HepG2 (cell line): ENCODE data around the gene TPPP2. TPM values are rescaled to one million over a fixed set of nuclear protein-coding genes. Genes with fewer than 3 reads are reported as not detected.

ENCODE experiments used
- BRCA1 ChIP-seq: sonication (generic); formaldehyde crosslinking; IDR thresholded peaks from 2 replicates; pipeline ENCODE4 v1.4.0; 2020; ENCODE audit warnings: missing genetic modification reagents
- CBFB ChIP-seq: sonication (generic); formaldehyde crosslinking; IDR thresholded peaks from 2 replicates; pipeline ENCODE4 v1.4.0; 2020; ENCODE audit warnings: missing genetic modification reagents
- CEBPB ChIP-seq: IDR thresholded peaks from 2 replicates; pipeline ENCODE4 v1.6.1; 2011; ENCODE audit warnings: low read depth, low read length, improper control_type of control experiment, borderline replicate concordance
- ELK4 ChIP-seq: sonication (generic); formaldehyde crosslinking; IDR thresholded peaks from 2 replicates; pipeline ENCODE4 v1.9.0; 2021; ENCODE audit warnings: missing genetic modification reagents, borderline replicate concordance
- HNRNPL ChIP-seq: fragments of 200-400 bp; formaldehyde crosslinking; IDR thresholded peaks from 2 replicates; pipeline ENCODE4 v1.6.1; 2017; ENCODE audit warnings: mild to moderate bottlenecking, low read depth, low read length
- KLF16 ChIP-seq, 2 experiments: sonication (generic) in 1 of 2; formaldehyde crosslinking in 1 of 2; IDR thresholded peaks; 2 replicates each; pipeline versions ENCODE4 v1.6.1 to v1.8.0; 2016 to 2023; ENCODE audit warnings: missing genetic modification reagents in 2 of 2, missing compliant biosample characterization in 1 of 2
- MAX ChIP-seq: IDR thresholded peaks from 2 replicates; pipeline ENCODE4 v1.6.1; 2012; ENCODE audit warnings: inconsistent platforms
- MED13 ChIP-seq: sonication (generic); formaldehyde crosslinking; IDR thresholded peaks from 2 replicates; pipeline ENCODE4 v1.5.0; 2020; ENCODE audit warnings: missing genetic modification reagents
- MXD4 ChIP-seq: IDR thresholded peaks from 2 replicates; pipeline ENCODE4 v1.6.1; 2016; ENCODE audit warnings: mild to moderate bottlenecking, missing biosample characterization, missing genetic modification reagents
- PTBP1 ChIP-seq: fragments of 200-400 bp; formaldehyde crosslinking; IDR thresholded peaks from 2 replicates; pipeline ENCODE4 v1.6.1; 2018; ENCODE audit warnings: low read length, low read depth; ENCODE audit not compliant: poor library complexity, severe bottlenecking
- RFX5 ChIP-seq: IDR thresholded peaks from 2 replicates; pipeline ENCODE4 v1.6.1; 2011; ENCODE audit warnings: low read depth, low read length, improper control_type of control experiment
- SMC3 ChIP-seq: IDR thresholded peaks from 2 replicates; pipeline ENCODE4 v1.6.1; 2011; ENCODE audit warnings: low read length, improper control_type of control experiment
- SOX13 ChIP-seq, 3 experiments: fragments of 450-650 bp in 1 of 3; sonication (generic) in 1 of 3; formaldehyde crosslinking in 1 of 3; IDR thresholded peaks in 2 of 3; conservative IDR thresholded peaks in 1 of 3; 2 replicates each; pipeline versions ENCODE4 v1.5.0 to v1.6.1; 2016 to 2020; ENCODE audit warnings: antibody characterized with exemption in 1 of 3, mild to moderate bottlenecking in 1 of 3, missing compliant biosample characterization in 1 of 3, missing genetic modification reagents in 1 of 3, moderate library complexity in 1 of 3
- TEAD3 ChIP-seq: optimal IDR thresholded peaks from 2 replicates; pipeline ENCODE3; 2016; ENCODE audit warnings: borderline replicate concordance
- YEATS4 ChIP-seq: sonication (generic); formaldehyde crosslinking; IDR thresholded peaks from 2 replicates; pipeline ENCODE4 v1.4.0; 2020; ENCODE audit warnings: missing genetic modification reagents, borderline replicate concordance
- ZBTB42 ChIP-seq: sonication (generic); formaldehyde crosslinking; IDR thresholded peaks from 2 replicates; pipeline ENCODE4 v1.5.0; 2020; ENCODE audit warnings: mild to moderate bottlenecking, missing genetic modification reagents
- ZNF160 ChIP-seq: sonication (generic); formaldehyde crosslinking; IDR thresholded peaks from 2 replicates; pipeline ENCODE4 v1.8.0; 2022; ENCODE audit warnings: mild to moderate bottlenecking, inconsistent platforms, missing genetic modification reagents
- ZNF274 ChIP-seq: sonication (generic); formaldehyde crosslinking; IDR thresholded peaks from 2 replicates; pipeline ENCODE4 v1.5.1; 2020; ENCODE audit warnings: mild to moderate bottlenecking, missing genetic modification reagents
- ZNF691 ChIP-seq: sonication (generic); formaldehyde crosslinking; IDR thresholded peaks from 2 replicates; pipeline ENCODE4 v1.4.0; 2020; ENCODE audit warnings: missing genetic modification reagents, low read depth, mild to moderate bottlenecking, borderline replicate concordance
- ZNF776 ChIP-seq: sonication (generic); formaldehyde crosslinking; IDR thresholded peaks from 2 replicates; pipeline ENCODE4 v1.4.0; 2020; ENCODE audit warnings: mild to moderate bottlenecking, missing genetic modification reagents
- ZXDC ChIP-seq: sonication (generic); formaldehyde crosslinking; IDR thresholded peaks from 2 replicates; pipeline ENCODE4 v1.5.0; 2020; ENCODE audit warnings: mild to moderate bottlenecking, missing genetic modification reagents
- polyA plus RNA-seq, 8 experiments: library from polyadenylated mRNA; depleted of rRNA in 3 of 8; stranded (reverse) in 7 of 8; unstranded in 1 of 8; fragments of >200 nt; fragmentation: Illumina TruSeq in 4 of 8; extraction: Trizol in 4 of 8; gene quantifications; 2 replicates each; pipeline versions ENCODE4 v1.2.1 to v1.2.3, GENCODE V29; 2011 to 2016; ENCODE audit warnings: low read depth in 4 of 8, missing spikeins in 1 of 8, mixed read lengths in 1 of 8; ENCODE audit not compliant: insufficient read depth in 1 of 8
- total RNA-seq, 5 experiments: library from RNA; depleted of rRNA; stranded (reverse); fragments of >200 nt; fragmentation: Illumina TruSeq; extraction: Trizol; gene quantifications; 2 replicates each; pipeline ENCODE4 v1.2.3, GENCODE V29; 2016; ENCODE audit warnings: low read depth in 1 of 5

TPPP2 gene
- total and polyA plus RNA-seq, 2 of the 13 experiments (the other 11 are each of a cell fraction or from before 2014, with no cell fraction given), result 0.58 to 4.2 TPM

GRCh38 chr14:21054123-21054767, 24.2 kb downstream of the TPPP2 start (continued):
- TF ChIP-seq ZXDC (CRISPR knock-in tag), result no peak
- TF ChIP-seq ZNF274 (CRISPR knock-in tag), result no peak
- TF ChIP-seq PTBP1, result no peak
- peak; percentile 52; the same call in 1 of the 2 replicates for TF ChIP-seq ZBTB42 (CRISPR knock-in tag)
- peak; percentile 76 for TF ChIP-seq SOX13 (IDR thresholded peaks at IDR 0.05)
- peak in 1 of 2 experiments; percentile 90; a peak in 2 of 4 replicates for TF ChIP-seq SOX13 (CRISPR knock-in tag; conservative IDR thresholded peaks at IDR 0.05 in 1 of 2, IDR thresholded peaks at IDR 0.05 in 1 of 2)
- TF ChIP-seq ZNF160 (CRISPR knock-in tag), result 0 out of 2 replicates have a peak, but pooled peaks have one; percentile 76
- peak; percentile 88; the same call in 1 of the 2 replicates for TF ChIP-seq MED13
- TF ChIP-seq MAX, result peak; percentile 52; the same call in 1 of the 2 replicates
- peak; percentile 67; the same call in 1 of the 2 replicates for TF ChIP-seq ZNF691 (CRISPR knock-in tag)
- TF ChIP-seq ELK4 (CRISPR knock-in tag), result no peak
- peak; percentile 83 for TF ChIP-seq TEAD3 (CRISPR knock-in tag)
- peak; percentile 80 for TF ChIP-seq CEBPB
- TF ChIP-seq RFX5, result peak; percentile 76
- peak; percentile 78; the same call in 1 of the 2 replicates for TF ChIP-seq YEATS4 (CRISPR knock-in tag)
- no peak for TF ChIP-seq ZNF776 (CRISPR knock-in tag)
- peak; percentile 61 for TF ChIP-seq CBFB (CRISPR knock-in tag)
- TF ChIP-seq SMC3, result peak; percentile 18
- peak in 1 of 2 experiments; percentile 77; a peak in 2 of 4 replicates for TF ChIP-seq KLF16 (CRISPR knock-in tag; IDR thresholded peaks at IDR 0.05)
- peak; percentile 49; the same call in 1 of the 2 replicates for TF ChIP-seq MXD4
- TF ChIP-seq BRCA1, result no peak; the same call in 1 of the 2 replicates
- TF ChIP-seq HNRNPL, result 0 out of 2 replicates have a peak, but pooled peaks have one; percentile 60
